Fibroblast of villous mesenchyme (primary cell): Measurements from ENCODE around the gene CARNS1. TPM values are rescaled to one million over a fixed set of nuclear protein-coding genes. Genes with fewer than 3 reads are reported as not detected.

Experiments used
- DNase-seq: peaks from one replicate; pipeline ENCODE4 v3.0.0-alpha.2; 2010; ENCODE audit warnings: low read depth
- H3K4me3 ChIP-seq: 2 replicates; pipeline ENCODE4 v1.5.1; 2011; ENCODE audit warnings: low read depth, mild to moderate bottlenecking, low read length
- CTCF ChIP-seq: IDR thresholded peaks from 2 replicates; pipeline ENCODE4 v1.5.1; 2012; ENCODE audit warnings: low read depth, mild to moderate bottlenecking, low read length; ENCODE audit not compliant: insufficient read depth
- total RNA-seq: library from RNA; depleted of rRNA; stranded (reverse); fragments of >200 nt; gene quantifications from 2 replicates; pipeline ENCODE4 v1.2.3, GENCODE V29; 2012

Gene CARNS1
- total RNA-seq, 1 donor: not detected

DNA sequence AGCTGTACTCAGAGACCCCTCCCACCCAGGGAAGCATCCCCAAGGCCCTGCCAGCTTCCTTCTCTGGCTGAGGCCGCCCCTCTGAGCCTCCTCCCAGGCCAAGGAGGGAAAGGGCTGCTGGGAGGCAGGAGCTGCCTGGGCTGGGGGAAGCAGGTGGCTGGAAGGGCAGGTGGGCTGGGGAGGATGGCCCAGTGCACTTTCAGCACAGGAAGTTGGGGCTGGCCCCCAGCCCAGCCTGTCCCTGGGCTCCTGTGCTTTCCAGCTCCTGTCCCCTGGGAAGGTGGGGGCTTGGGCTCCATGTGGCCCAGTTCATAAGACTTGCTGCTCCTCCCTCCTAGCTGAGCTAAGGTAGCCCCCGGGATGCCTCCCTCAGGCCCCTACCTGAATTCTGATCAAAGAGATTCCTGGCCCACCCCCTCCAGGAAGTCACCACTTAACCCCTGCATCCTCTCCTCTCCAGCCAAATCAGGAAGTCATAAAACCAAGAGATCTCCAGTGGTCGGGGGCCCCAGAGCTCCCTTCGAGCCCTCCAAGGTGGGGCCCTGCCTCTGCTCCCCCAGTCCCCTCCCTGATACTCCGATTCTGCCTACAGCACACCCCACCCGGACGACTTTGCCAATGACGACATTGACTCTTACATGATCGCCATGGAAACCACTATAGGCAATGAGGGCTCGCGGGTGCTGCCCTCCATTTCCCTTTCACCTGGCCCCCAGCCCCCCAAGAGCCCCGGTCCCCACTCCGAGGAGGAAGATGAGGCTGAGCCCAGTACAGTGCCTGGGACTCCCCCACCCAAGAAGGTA is 18.7 kb upstream of the CARNS1 start:
- H3K4me3 ChIP-seq: no peak overlapping the region
- no peak for DNase-seq
- no peak for TF ChIP-seq CTCF

DNA sequence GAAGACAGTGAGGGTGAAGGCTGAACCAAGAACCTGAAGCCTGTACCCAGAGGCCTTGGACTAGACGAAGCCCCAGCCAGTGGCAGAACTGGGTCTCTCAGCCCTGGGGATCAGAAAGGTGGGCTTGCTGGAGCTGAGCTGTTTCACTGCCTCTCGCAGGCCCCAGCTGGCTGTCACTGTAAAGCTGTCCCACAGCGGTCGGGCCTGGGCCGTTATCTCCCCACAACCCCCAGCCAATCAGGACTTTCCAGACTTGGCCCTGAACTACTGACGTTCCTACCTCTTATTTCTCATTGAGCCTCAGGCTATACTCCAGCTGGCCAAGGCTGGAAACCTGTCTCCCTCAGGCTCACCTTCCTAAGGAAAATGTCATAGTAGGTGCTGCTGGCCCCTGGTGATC is 17.9 kb upstream of the CARNS1 start:
- H3K4me3 ChIP-seq: no peak overlapping the region
- no peak for DNase-seq
- no peak for TF ChIP-seq CTCF

DNA sequence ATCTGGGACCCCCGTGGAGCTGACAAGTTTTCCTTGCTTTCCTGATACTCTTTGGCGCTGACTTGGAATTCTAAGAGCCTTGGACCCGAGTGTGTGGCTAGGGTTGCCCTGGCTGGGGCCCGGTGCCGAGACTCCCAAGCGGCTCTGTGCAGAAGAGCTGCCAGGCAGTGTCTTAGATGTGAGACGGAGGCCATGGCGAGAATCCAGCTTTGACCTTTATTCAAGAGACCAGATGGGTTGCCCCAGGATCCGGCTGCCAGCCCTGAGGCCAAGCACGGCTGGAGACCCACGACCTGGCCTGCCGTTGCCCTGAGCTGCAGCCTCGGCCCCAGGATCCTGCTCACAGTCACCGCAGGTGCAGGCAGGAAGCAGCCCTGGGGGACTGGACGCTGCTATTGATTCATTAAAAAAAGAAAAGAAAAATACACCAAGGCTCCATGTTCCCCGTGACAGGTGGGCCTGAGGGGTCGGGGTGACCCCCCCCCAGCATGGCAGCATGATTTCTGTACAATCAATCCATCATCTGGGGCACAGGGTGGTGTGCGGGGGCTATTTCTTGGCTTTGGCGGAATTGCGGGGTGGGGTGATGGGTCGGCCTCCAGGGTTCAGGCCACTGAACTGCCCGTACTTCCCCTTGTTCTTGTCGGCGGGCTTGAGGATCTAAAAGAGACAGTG is 17.4 kb upstream of the CARNS1 start:
- no peak for DNase-seq
- no peak overlapping the region for H3K4me3 ChIP-seq
- TF ChIP-seq CTCF: no peak

DNA sequence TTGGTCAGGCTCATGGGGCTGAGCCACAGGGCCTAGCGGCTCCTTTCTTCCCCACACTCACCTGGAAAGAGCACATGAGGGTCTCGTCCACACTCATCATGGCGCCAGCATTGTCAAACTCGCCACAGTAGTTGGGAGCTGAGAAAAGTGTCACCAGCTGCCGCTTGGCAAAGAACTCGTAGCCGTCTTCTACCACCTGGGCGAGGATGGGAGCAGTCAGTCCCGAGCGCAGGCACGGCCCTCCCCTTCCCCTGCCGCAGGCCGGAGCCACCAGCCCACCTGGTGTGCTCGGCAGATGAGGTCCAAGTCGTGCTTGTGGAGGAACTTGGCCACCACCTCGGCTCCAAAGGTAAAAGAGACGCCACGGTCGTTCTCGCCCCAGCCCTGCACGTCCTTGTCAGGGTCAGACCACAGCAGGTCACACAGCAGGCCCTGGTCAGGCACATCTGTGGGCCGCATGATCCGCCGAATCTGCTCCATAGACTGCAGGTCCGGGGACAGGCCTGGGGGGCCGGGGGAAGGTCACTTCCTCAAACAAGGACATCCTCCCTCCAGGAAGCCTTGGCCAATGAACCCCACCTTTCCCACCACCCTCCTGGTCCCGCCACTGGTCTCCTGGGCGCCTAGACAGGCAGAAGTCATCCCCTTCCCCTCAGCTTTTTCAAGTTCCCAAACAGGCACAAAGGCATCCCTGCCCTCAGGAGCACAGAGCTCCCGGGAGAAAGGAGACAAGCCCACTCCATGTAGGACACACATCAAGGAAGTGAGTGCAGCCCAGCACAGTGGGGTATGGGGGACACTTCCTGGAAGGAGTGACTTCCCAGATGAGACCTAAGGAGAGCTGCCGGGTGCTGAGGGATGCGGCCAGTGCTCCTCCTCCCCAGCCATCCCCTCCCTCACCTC is 16.6 kb upstream of the CARNS1 start:
- H3K4me3 ChIP-seq: no peak overlapping the region
- TF ChIP-seq CTCF: no peak
- no peak for DNase-seq

GRCh38 chr11:67400251-67400941 is 15.1 kb upstream of the CARNS1 start:
- peak; percentile 43 for DNase-seq
- no peak for TF ChIP-seq CTCF
- H3K4me3 ChIP-seq: peak overlapping the region; percentile 90

- TF ChIP-seq CTCF: no peak
- peak overlapping the region; percentile 90 for H3K4me3 ChIP-seq
- DNase-seq: peak; percentile 7
These were observed 14.5 kb upstream of the CARNS1 start for GRCh38 chr11:67400942-67401494.
